Hematopoietic multipotent progenitor cell treated with erythropoietin and hydrocortisone succinate and interleukin-3 and kit ligand, for 6 days (in vitro differentiated cells): ENCODE results near the gene SLC7A4.

Source experiments
- DNase-seq: peaks from one replicate; pipeline ENCODE4 v3.0.0-alpha.2; 2015

SLC7A4 gene

GRCh38 chr22:21038405-21038804 is 6.0 kb upstream of the SLC7A4 start:
- no peak for DNase-seq

- no peak for DNase-seq
Measured at GRCh38 chr22:21034989-21035388, 2.6 kb upstream of the SLC7A4 start.

GRCh38 chr22:21033895-21034294 is 1.5 kb upstream of the SLC7A4 start:
- DNase-seq: no peak

- no peak for DNase-seq
Measured at GRCh38 chr22:21032868-21033688, 717 bp upstream of the SLC7A4 start.

GRCh38 chr22:21031545-21032036 is 770 bp downstream of the SLC7A4 start:
- DNase-seq: no peak

GRCh38 chr22:21030621-21031544 is 1.5 kb downstream of the SLC7A4 start:
- no peak for DNase-seq

- no peak for DNase-seq
Measured at GRCh38 chr22:21030032-21030431, 2.3 kb downstream of the SLC7A4 start.

- DNase-seq: no peak
Measured at GRCh38 chr22:21029486-21030025, 2.8 kb downstream of the SLC7A4 start.

- no peak for DNase-seq
Measured at GRCh38 chr22:21028277-21029251, 3.8 kb downstream of the SLC7A4 start.

- no peak for DNase-seq
Measured at GRCh38 chr22:21026783-21027692, 5.3 kb downstream of the SLC7A4 start.

GRCh38 chr22:21025763-21026755 is 6.3 kb downstream of the SLC7A4 start:
- DNase-seq: no peak

- DNase-seq: no peak
Measured at GRCh38 chr22:21025266-21025665, 7.1 kb downstream of the SLC7A4 start.

- no peak for DNase-seq
Measured at GRCh38 chr22:21022955-21023614, 9.3 kb downstream of the SLC7A4 start.

- no peak for DNase-seq
Measured at GRCh38 chr22:21022507-21022906, 9.9 kb downstream of the SLC7A4 start.

- peak; percentile 67 for DNase-seq
Measured at GRCh38 chr22:21020802-21021429, 11.4 kb downstream of the SLC7A4 start.

- DNase-seq: no peak
Measured at GRCh38 chr22:21018314-21018713, 14.0 kb downstream of the SLC7A4 start.

GRCh38 chr22:21016644-21017420 is 15.5 kb downstream of the SLC7A4 start:
- DNase-seq: no peak
